Heart right ventricle (tissue), 16 donors: ENCODE measurements around the gene NOS1AP. TPM values are rescaled to one million over a fixed set of nuclear protein-coding genes. Genes with fewer than 3 reads are reported as not detected.

Experiments used
- ATAC-seq, 8 donors: fragments of 200-7000 bp; cut with Tn5 transposase; one replicate each; pipeline ENCODE4 v1.9.1; 2020; ENCODE audit warnings: mild to moderate bottlenecking in 8 of 8, moderate library complexity in 8 of 8, moderate number of reproducible peaks in 1 of 8
- DNase-seq, 2 donors: peaks; one replicate each; pipeline ENCODE4 v3.0.0-alpha.2; 2020
- H3K27ac ChIP-seq, 10 donors: fragments of 200-600 bp; sonication (generic) in 2 of 10; one replicate each; pipeline versions ENCODE4 v1.5.0 to v1.8.0; 2020 to 2022; ENCODE audit warnings: mild to moderate bottlenecking in 3 of 10
- H3K27me3 ChIP-seq, 7 donors: fragments of 200-600 bp; one replicate each; pipeline ENCODE4 v1.8.0; 2021 to 2022; ENCODE audit warnings: mild to moderate bottlenecking in 2 of 7
- H3K36me3 ChIP-seq, 9 donors: fragments of 200-600 bp; sonication (generic) in 1 of 9; one replicate each; pipeline versions ENCODE4 v1.5.0 to v1.8.0; 2020 to 2022; ENCODE audit warnings: mild to moderate bottlenecking in 2 of 9
- H3K4me1 ChIP-seq, 9 donors: fragments of 200-600 bp; sonication (generic) in 1 of 9; one replicate each; pipeline versions ENCODE4 v1.5.0 to v1.8.0; 2020 to 2022; ENCODE audit warnings: mild to moderate bottlenecking in 4 of 9
- H3K4me3 ChIP-seq, 10 donors: fragments of 200-600 bp; sonication (generic) in 2 of 10; one replicate each; pipeline versions ENCODE4 v1.5.0 to v1.8.0; 2020 to 2022; ENCODE audit warnings: mild to moderate bottlenecking in 7 of 10, moderate library complexity in 2 of 10
- H3K9me3 ChIP-seq, 11 donors: fragments of 200-600 bp in 10 of 11; sonication (generic) in 2 of 11; one replicate each; pipeline versions ENCODE4 v1.5.0 to v1.8.0; 2013 to 2022; ENCODE audit warnings: mild to moderate bottlenecking in 2 of 11, control low read depth in 1 of 11, moderate library complexity in 1 of 11
- CTCF ChIP-seq, 9 donors: fragments of 200-600 bp; sonication (generic) in 2 of 9; IDR thresholded peaks; one replicate each; pipeline versions ENCODE4 v1.5.0 to v1.8.0; 2021 to 2022; ENCODE audit warnings: antibody characterized with exemption in 9 of 9, mild to moderate bottlenecking in 5 of 9, moderate library complexity in 1 of 9
- WGBS, 2 donors: extraction: QIAGEN DNeasy Blood & Tissue Kit; methylation state at CpG; one replicate each; pipeline ENCODE4 v1.1.7; 2013; ENCODE audit warnings: inconsistent platforms in 1 of 2; 5-methylcytosine and 5-hydroxymethylcytosine counted together
- intact Hi-C, 10 donors: fragments of 100-400 bp; cut with DNase I; formaldehyde crosslinking; loops; one replicate each; pipeline versions ENCODE4 v1.11.1 to v1.14.2; 2022
- polyA plus RNA-seq, 2 donors: library from polyadenylated mRNA; stranded (reverse); fragments of 200-250 nt; gene quantifications; one replicate each; pipeline ENCODE4 v1.2.3, GENCODE V29; 2013
- total RNA-seq, 10 donors: library from RNA; stranded (reverse); fragmentation: NEBNext Ultra II Directional in 3 of 10; extraction: Animal tissue kit (Norgen Biotek cat#: 25700) in 3 of 10; gene quantifications; one replicate each; pipeline versions ENCODE4 v1.2.1 to v1.2.4, GENCODE V29; 2021 to 2023
- donor health status: Arrhythmogenic right ventricular cardiomyopathy.
- donor health status: ischemic (EF 13 %, LVEDD 7.1; RV severe dilation, severe dysfunction).
- donor health status: healthy with polysubstance abuse.
- donor health status: DM: no; HTN: yes; CAD: no.
- donor health status: DM: no; HTN: no; CAD: no.
- donor health status: ischemic (EF 25% LVEDD 6.9; RV normal size, moderate dysfunction).
- donor health status: ischemic (EF 25% LVEDD 5.7; RV mildly dilated, moderate dysfunction).
- donor health status: healthy.
- donor health status: DM: yes; HTN: yes; CAD: no.
- donor health status: Ischemic cardiomyopathy.
- donor health status: ischemic (EF 35%, LVEDD 5.7; RV mildly dilated, moderate dysfunction).
- donor health status: nonischemic (EF 11% LVEDD 7.7; RV severe dilation, severe dysfunction).
- donor health status: DM: yes; HTN: yes; CAD: no.
- donor health status: PGD.
- donor health status: ischemic (EF 29% LVEDD 5.4; RV normal size, mild dysfunction).
- donor health status: nonischemic (EF 23%, LVEDD 6.1; RV moderate dilation, normal function).

NOS1AP gene
- total and polyA plus RNA-seq, 12 donors = 0.19 to 7.1 (median 4.6) TPM

GRCh38 chr1:162207862-162208261 is 138.4 kb downstream of the NOS1AP start:
- ATAC-seq = no peak
- intact Hi-C loops = no loop called here
- Histone ChIP-seq H3K36me3 (no peaks in the 10 kb centered on the region), H3K27me3 (no peaks in the 10 kb centered on the region), H3K4me1 (peaks cover 0 to 36% (median 5%) of the 10 kb centered on the region in 9 donors), H3K27ac (no peak overlapping the region), H3K4me3 (no peak overlapping the region), H3K9me3 (no peaks in the 10 kb centered on the region)
- 97 to 98% methylated on average over 3 of the region's 3 CpGs for WGBS, 2 donors
- no peak for TF ChIP-seq CTCF (IDR thresholded peaks at IDR 0.05)
- DNase-seq = no peak

- Histone ChIP-seq H3K27me3 (no peaks in the 10 kb centered on the region), H3K9me3 (no peaks in the 10 kb centered on the region), H3K27ac (no peak overlapping the region), H3K36me3 (no peaks in the 10 kb centered on the region), H3K4me3 (no peak overlapping the region), H3K4me1 (peaks cover 0 to 59% (median 6%) of the 10 kb centered on the region in 9 donors)
- WGBS, 2 donors = 72 to 78% methylated on average over 6 of the region's 6 CpGs
- DNase-seq = no peak
- ATAC-seq = no peak
- no peak for TF ChIP-seq CTCF (IDR thresholded peaks at IDR 0.05)
- intact Hi-C loops = loop anchor here in 1 of 10 donors (10.0 kb wide), 1 partner anchor 75 kb away; no protein-coding TSS in a partner anchor
These were observed 140.7 kb downstream of the NOS1AP start for GRCh38 chr1:162210196-162210595.

GRCh38 chr1:162212713-162213112 is 143.2 kb downstream of the NOS1AP start:
- ATAC-seq (peak in 7 of 8 donors; percentile 22 to 88 (median 67)), DNase-seq (peak in 1 of 2 donors; percentile 24)
- WGBS, 2 donors = 63 to 68% methylated on average over 7 of the region's 7 CpGs
- Histone ChIP-seq H3K4me1 (peaks cover 0 to 49% (median 7%) of the 10 kb centered on the region in 9 donors), H3K27me3 (no peaks in the 10 kb centered on the region), H3K36me3 (no peaks in the 10 kb centered on the region), H3K4me3 (no peak overlapping the region), H3K9me3 (no peaks in the 10 kb centered on the region), H3K27ac (peak overlapping the region in 5 of 10 donors; percentile 62 to 73 (median 67))
- intact Hi-C loops = loop anchor here in 1 of 10 donors (10.0 kb wide), 1 partner anchor 72 kb away; no protein-coding TSS in a partner anchor
- no peak for TF ChIP-seq CTCF (IDR thresholded peaks at IDR 0.05)

GRCh38 chr1:162213281-162213912 is 143.9 kb downstream of the NOS1AP start:
- 36 to 48% methylated on average over 7 of the region's 7 CpGs for WGBS, 2 donors
- no peaks in the 10 kb centered on the region for H3K9me3 ChIP-seq
- no peaks in the 10 kb centered on the region for H3K27me3 ChIP-seq
- ATAC-seq (peak; percentile 56 to 89 (median 86)), DNase-seq (peak; percentile 19 to 52)
- H3K4me1 ChIP-seq = peaks cover 0 to 51% (median 13%) of the 10 kb centered on the region in 9 donors
- TF ChIP-seq CTCF (IDR thresholded peaks at IDR 0.05) = no peak
- no peak overlapping the region for H3K4me3 ChIP-seq
- H3K36me3 ChIP-seq = no peaks in the 10 kb centered on the region
- intact Hi-C loops = loop anchor here in 1 of 10 donors (10.0 kb wide), 1 partner anchor 71 kb away; no protein-coding TSS in a partner anchor
- H3K27ac ChIP-seq = peak overlapping the region in 6 of 10 donors; percentile 40 to 73 (median 65)
